DOHH2 (cell line): ENCODE data around the gene GDPD2.

Experiments used
- CTCF ChIP-seq: fragments of 200-600 bp; sonication (generic); IDR thresholded peaks from one replicate; pipeline ENCODE4 v1.5.1; 2014; ENCODE audit warnings: antibody characterized with exemption, mild to moderate bottlenecking, low read depth, low read length; ENCODE audit not compliant: poor library complexity, severe bottlenecking
- EZH2phosphoT487 ChIP-seq: fragments of 200-600 bp; sonication (generic); IDR thresholded peaks from 2 replicates; pipeline ENCODE4 v1.6.1; 2017; ENCODE audit warnings: borderline replicate concordance, mild to moderate bottlenecking, antibody characterized with exemption, low read length, moderate library complexity, mixed read lengths

- no peak for TF ChIP-seq CTCF
- no peak for TF ChIP-seq EZH2phosphoT487
These were observed 33.1 kb downstream of the GDPD2 start for GRCh38 chrX:70456256-70456655.
